ENCODE measurements around the gene ANGPT4. TPM values are rescaled to one million over a fixed set of nuclear protein-coding genes. Genes with fewer than 3 reads are reported as not detected.
A peak's percentile ranks its signal among the peaks of the same experiment; 100 is the strongest.

Gene ANGPT4
- total RNA-seq, 1 donor from 2014 or later = 0.22 TPM

GRCh38 chr20:840858-841567, 75.1 kb downstream of the ANGPT4 start:
- DNase-seq = no peak

GRCh38 chr20:840503-840857, 75.7 kb downstream of the ANGPT4 start:
- Mint-ChIP-seq H3K9me3 (ENCODE audit: unreplicated experiment) (peaks cover 15% of the 10 kb centered on the region), H3K27ac (ENCODE audit: unreplicated experiment) (peak overlapping the region; percentile 43), H3K4me1 (ENCODE audit: low read depth, unreplicated experiment) (peaks cover 30% of the 10 kb centered on the region), H3K27me3 (ENCODE audit: unreplicated experiment) (peaks cover 7% of the 10 kb centered on the region), H3K4me3 (ENCODE audit: unreplicated experiment) (peak overlapping the region; percentile 82), H3K36me3 (ENCODE audit: unreplicated experiment) (peaks cover 6% of the 10 kb centered on the region)
- TF ChIP-seq, protein P1, sequence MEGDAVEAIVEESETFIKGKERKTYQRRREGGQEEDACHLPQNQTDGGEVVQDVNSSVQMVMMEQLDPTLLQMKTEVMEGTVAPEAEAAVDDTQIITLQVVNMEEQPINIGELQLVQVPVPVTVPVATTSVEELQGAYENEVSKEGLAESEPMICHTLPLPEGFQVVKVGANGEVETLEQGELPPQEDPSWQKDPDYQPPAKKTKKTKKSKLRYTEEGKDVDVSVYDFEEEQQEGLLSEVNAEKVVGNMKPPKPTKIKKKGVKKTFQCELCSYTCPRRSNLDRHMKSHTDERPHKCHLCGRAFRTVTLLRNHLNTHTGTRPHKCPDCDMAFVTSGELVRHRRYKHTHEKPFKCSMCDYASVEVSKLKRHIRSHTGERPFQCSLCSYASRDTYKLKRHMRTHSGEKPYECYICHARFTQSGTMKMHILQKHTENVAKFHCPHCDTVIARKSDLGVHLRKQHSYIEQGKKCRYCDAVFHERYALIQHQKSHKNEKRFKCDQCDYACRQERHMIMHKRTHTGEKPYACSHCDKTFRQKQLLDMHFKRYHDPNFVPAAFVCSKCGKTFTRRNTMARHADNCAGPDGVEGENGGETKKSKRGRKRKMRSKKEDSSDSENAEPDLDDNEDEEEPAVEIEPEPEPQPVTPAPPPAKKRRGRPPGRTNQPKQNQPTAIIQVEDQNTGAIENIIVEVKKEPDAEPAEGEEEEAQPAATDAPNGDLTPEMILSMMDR (IDR thresholded peaks at IDR 0.05; ENCODE audit: partially characterized antibody, unreplicated experiment) = no peak
- DNase-seq = no peak

More at GRCh38 chr20:840858-841567, 75.1 kb downstream of the ANGPT4 start:
- Mint-ChIP-seq H3K27ac (ENCODE audit: unreplicated experiment) (peak overlapping the region; percentile 43), H3K4me1 (ENCODE audit: low read depth, unreplicated experiment) (peaks cover 28% of the 10 kb centered on the region), H3K4me3 (ENCODE audit: unreplicated experiment) (peak overlapping the region; percentile 82), H3K27me3 (ENCODE audit: unreplicated experiment) (peaks cover 10% of the 10 kb centered on the region), H3K36me3 (ENCODE audit: unreplicated experiment) (peaks cover 9% of the 10 kb centered on the region), H3K9me3 (ENCODE audit: unreplicated experiment) (peaks cover 19% of the 10 kb centered on the region)
- TF ChIP-seq, protein P1 (IDR thresholded peaks at IDR 0.05; ENCODE audit: partially characterized antibody, unreplicated experiment) = no peak

- H3K4me1 Mint-ChIP-seq (ENCODE audit: low read depth, unreplicated experiment) = peaks cover 35% of the 10 kb centered on the region
- TF ChIP-seq, protein P1 (IDR thresholded peaks at IDR 0.05; ENCODE audit: partially characterized antibody, unreplicated experiment) = no peak
- no peak overlapping the region for H3K4me3 Mint-ChIP-seq (ENCODE audit: unreplicated experiment)
- H3K9me3 Mint-ChIP-seq (ENCODE audit: unreplicated experiment) = peaks cover 14% of the 10 kb centered on the region
- H3K27me3 Mint-ChIP-seq (ENCODE audit: unreplicated experiment) = peaks cover 7% of the 10 kb centered on the region
- peak overlapping the region; percentile 52 for H3K27ac Mint-ChIP-seq (ENCODE audit: unreplicated experiment)
- H3K36me3 Mint-ChIP-seq (ENCODE audit: unreplicated experiment) = peaks cover 6% of the 10 kb centered on the region
- no peak for DNase-seq
Measured at GRCh38 chr20:839626-840025, 76.5 kb downstream of the ANGPT4 start.

DNA sequence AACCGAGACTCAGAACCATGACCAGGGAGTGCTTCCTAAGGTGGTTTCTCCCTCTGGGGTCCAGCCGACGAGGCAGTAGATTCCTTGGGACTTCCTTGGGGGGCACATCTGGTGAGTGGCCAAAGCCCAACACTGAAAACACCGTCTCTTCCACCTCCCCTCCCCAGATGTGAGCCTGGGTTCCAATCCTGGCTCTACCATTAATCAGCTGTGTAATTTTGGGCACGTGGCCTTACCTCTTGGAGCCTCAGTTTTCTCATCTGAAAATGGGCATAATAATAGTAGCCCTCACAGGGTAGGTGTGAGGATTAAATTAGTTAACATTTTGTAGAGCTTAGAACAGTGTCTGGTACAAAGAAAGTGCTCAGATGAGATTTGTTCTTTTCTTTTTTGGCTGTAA, 77.1 kb downstream of the ANGPT4 start:
- no peak for DNase-seq
- Mint-ChIP-seq H3K27ac (ENCODE audit: unreplicated experiment) (no peak overlapping the region), H3K27me3 (ENCODE audit: unreplicated experiment) (peaks cover 7% of the 10 kb centered on the region), H3K4me1 (ENCODE audit: low read depth, unreplicated experiment) (peaks cover 40% of the 10 kb centered on the region), H3K4me3 (ENCODE audit: unreplicated experiment) (no peak overlapping the region), H3K9me3 (ENCODE audit: unreplicated experiment) (peaks cover 11% of the 10 kb centered on the region), H3K36me3 (ENCODE audit: unreplicated experiment) (peaks cover 6% of the 10 kb centered on the region)
- TF ChIP-seq, protein P1 (IDR thresholded peaks at IDR 0.05; ENCODE audit: partially characterized antibody, unreplicated experiment) = no peak

GRCh38 chr20:836190-836589, 79.9 kb downstream of the ANGPT4 start:
- no peak for DNase-seq
- Mint-ChIP-seq H3K27me3 (ENCODE audit: unreplicated experiment) (peaks cover 8% of the 10 kb centered on the region), H3K4me3 (ENCODE audit: unreplicated experiment) (peak overlapping the region; percentile 28), H3K27ac (ENCODE audit: unreplicated experiment) (no peak overlapping the region), H3K36me3 (ENCODE audit: unreplicated experiment) (peaks cover 6% of the 10 kb centered on the region), H3K9me3 (ENCODE audit: unreplicated experiment) (peaks cover 10% of the 10 kb centered on the region), H3K4me1 (ENCODE audit: low read depth, unreplicated experiment) (peaks cover 39% of the 10 kb centered on the region)
- TF ChIP-seq, protein P1 (IDR thresholded peaks at IDR 0.05; ENCODE audit: partially characterized antibody, unreplicated experiment) = no peak

All from glutamatergic neuron (in vitro differentiated cells).